HG03342 (cell line): ENCODE measurements around the gene LYAR.

Experiments used
- ATAC-seq: cut with Tn5 transposase; IDR thresholded peaks from one replicate; pipeline ENCODE4 v1.9.1; 2021; ENCODE audit warnings: mild to moderate bottlenecking, moderate library complexity; ENCODE audit not compliant: unreplicated experiment

The LYAR gene, protein sequence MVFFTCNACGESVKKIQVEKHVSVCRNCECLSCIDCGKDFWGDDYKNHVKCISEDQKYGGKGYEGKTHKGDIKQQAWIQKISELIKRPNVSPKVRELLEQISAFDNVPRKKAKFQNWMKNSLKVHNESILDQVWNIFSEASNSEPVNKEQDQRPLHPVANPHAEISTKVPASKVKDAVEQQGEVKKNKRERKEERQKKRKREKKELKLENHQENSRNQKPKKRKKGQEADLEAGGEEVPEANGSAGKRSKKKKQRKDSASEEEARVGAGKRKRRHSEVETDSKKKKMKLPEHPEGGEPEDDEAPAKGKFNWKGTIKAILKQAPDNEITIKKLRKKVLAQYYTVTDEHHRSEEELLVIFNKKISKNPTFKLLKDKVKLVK

DNA sequence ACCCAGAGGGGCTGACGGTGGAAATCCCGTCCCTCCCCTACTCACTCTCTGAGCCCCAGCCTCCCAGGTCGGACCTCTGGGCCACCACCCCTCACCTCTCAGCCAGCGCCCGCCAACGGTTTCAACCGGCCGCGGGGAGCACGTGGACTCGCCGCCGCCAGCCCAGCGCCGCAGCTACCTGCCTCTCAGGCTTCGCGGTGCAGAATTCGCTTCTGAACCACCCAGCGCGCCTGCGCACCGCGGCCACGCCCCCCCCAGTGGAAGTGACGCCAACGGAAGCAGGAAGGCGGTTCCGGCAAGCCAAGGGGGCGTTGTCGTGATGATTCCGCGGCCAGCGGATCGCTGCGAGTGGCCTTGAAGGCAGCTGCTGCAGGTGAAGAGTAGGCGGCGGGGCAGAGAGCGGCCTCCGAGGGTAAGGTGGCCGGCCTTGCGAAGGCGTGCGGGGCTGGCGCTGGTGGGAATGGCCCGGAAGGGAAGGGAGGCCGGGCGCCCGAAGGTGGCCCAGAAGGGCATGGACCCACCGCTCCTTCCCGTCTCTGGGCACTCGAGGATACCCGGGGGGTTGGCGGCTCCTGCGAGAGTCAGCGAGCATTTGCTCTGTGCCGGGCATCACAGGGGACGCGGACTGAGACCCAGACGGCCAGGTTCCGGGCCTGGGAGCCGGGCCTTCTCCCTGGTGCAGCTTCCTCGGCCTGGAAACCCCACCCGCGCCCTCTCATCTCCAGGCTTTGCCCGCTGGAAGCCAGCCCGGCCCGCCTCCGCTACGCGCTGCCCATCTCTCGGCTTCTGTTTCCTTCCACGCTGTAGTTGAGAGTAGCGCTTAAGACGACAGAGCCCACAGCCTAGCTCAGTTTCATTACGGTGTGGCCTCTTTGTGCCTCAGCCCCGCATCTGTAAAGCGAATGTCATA is at the start of gene LYAR, which contains the start of gene ZBTB49:
Gene LYAR, minus strand, starts transcription at position 214 of the 910 bp plus-strand sequence. CDS start 6,412 bp downstream, outside the sequence.
Gene ZBTB49, plus strand, starts transcription at position 311 of the 910 bp plus-strand sequence. CDS start 9,695 bp downstream, outside the sequence.
- peak; percentile 88 for ATAC-seq

GRCh38 chr4:4339504-4340085 is 49.6 kb upstream of the LYAR start:
- ATAC-seq, result no peak

DNA sequence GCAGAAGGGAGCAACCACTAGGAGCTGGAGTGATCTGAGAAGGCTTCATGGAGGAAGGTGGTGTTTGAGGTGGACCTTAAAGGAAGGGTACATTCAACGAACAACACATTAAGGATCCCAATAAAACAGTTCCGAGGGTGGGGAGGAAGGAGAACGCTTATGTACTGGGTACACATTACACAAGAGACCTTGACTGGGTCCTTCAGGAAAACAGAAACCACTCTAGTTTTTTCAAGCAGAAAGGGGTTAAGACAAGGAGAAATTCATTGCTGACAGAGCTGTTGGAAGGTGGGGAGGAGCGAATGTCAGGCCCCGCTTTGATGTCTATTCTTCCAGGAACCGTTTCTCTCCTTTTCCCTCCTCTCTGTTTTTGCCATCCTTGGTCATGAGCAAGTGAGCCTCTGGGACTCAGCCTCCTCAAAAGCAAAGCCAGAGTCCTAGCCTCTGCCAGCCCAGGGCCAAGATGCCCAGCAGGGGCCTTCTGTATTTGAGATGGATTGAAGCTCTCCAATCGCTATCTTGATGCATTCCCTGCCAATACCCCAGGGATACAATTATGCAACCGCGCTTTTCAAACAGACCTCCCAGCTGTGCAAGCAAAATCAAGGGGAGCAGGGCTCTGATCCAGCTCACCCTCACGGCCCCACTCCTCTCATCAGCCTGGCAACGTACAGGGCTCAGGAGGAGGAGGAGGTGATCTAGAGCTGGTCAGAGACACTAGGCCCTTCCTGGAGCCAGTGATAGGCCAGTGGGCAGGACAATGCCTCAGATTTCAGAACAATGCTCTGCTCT is 48.5 kb upstream of the LYAR start:
- no peak for ATAC-seq

DNA sequence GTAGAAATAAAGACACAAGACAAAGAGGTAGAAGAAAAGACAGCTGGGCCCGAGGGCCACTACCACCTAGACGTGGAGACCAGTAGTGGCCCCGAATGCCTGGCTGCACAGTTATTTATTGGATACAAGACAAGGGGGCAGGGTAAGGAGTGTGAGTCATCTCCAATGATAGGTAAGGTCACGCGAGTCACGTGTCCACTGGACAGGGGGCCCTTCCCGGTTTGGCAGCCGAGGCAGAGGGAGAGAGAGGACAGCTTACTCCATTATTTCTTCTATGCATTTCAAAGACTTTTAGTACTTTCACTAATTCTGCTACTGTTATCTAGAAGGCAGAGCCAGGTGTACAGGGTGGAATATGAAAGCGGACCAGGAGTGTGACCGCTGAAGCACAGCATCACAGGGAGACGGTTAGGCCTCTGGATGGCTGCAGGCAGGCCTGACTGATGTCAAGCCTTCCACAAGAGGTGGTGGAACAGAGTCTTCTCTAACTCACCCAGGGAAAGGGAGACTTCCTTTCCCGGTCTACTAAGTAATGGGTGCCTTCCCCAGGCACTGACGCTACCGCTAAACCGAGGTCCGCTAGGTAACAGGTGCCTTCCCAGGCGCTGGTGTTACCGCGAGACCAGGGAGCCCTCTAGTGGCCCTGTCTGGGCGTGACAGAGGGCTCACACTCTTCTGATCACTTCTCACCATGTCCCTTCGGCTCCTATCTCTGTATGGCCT is 45.0 kb upstream of the LYAR start:
- peak; percentile 86 for ATAC-seq

- no peak for ATAC-seq
These were observed 43.3 kb upstream of the LYAR start for GRCh38 chr4:4333265-4333706.

DNA sequence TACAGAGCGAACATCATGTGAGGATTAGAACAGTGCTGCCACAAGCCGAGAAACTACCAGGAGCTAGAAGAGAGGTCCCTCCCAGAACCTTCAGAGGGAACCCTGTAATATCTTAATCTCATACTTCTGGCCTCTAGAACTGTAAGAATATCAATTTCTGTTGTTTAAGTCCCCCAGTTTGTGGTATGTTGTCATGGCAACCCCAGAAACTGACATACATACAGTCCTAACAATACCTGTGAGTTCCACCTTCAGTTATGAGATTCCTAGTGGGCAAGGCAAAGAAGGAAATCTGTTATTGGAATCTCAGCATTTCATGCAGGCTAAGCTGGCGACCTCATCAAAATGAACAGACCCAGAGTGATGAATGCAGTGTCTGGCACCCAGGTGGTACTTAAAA is 42.6 kb upstream of the LYAR start:
- no peak for ATAC-seq

DNA sequence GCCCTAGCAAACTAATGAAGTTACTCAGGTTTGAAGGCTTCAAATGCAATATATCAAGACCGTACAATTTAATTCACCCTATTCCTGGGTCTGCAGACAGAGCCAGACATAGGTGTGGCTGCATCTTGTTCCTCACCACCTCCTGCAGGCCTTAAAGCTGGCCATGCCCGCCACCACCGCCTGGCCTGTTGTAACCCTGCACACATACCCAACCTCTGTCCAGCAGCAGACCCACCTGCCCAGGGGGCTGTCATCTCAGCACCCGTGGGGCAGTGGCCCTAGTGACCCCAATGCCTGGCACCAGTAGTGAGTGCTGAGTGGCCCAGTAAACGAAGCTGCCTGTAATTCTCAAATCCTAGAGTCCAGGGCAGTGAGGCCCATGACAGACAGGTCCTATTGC is 40.8 kb upstream of the LYAR start:
- no peak for ATAC-seq

- no peak for ATAC-seq
These were observed 39.5 kb upstream of the LYAR start for GRCh38 chr4:4329496-4329895.

GRCh38 chr4:4328840-4329239 is 38.9 kb upstream of the LYAR start:
- no peak for ATAC-seq

GRCh38 chr4:4328206-4328605 is 38.3 kb upstream of the LYAR start:
- no peak for ATAC-seq

- no peak for ATAC-seq
These were observed 37.7 kb upstream of the LYAR start for GRCh38 chr4:4327652-4328121.

DNA sequence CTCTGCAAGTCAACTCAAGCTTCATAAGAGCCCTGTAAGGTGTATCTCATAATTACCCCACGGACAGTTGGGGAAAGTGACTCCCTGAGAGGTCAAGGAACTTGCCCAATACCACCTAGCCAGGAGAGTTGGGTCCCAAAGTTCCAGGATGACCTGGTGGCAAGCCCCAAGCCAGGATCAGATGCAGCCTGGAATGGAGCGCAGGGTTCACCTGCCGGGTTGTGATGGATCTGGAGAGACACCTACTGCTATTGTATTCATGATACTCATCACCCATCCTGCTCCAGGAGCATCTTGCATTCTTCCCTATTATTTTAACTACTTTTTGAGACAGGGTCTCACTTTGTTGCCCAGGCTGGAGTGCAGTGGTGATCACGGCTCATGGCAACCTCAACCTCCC is 36.2 kb upstream of the LYAR start:
- ATAC-seq, result no peak

GRCh38 chr4:4325321-4325720 is 35.4 kb upstream of the LYAR start:
- ATAC-seq, result no peak

DNA sequence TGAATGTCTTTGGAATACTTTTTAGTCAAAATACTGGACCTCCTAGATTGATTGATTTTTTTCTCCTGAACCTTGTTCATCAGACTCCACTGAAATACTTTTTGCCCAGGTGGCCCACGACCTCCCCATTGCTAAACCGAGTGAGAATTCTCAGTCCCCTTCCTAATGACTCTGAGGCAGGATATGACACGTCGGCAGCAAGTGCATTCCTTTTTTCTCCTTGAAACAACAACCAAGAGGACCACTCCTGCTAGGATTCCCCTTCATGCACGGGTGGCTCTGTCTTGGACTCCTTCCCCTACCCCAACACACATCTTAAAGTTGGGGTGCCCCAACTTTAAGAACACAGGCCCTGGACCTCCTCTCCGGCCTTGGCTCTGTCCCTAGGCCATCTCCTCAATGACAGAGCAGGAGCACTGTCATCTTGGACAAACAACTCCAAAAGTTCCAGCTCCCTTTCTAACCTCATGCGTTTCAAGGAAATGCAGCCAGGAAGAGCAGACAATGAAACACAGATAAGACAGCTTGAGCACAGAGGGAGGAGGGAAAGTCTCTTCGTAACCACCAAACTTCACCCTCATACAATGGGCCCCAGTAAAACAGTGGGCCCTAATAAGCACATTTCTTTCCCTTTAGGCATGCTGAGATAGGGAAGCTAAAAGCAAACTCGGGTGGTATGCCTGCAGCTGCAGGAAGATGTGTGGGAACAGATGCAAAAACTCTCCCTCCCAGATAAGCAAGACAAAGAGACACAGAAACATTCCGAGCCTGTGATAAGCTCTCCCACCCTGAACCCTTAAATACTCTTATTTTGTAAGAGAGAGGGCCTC is 34.0 kb upstream of the LYAR start:
- no peak for ATAC-seq

- ATAC-seq, result no peak
These were observed 32.2 kb upstream of the LYAR start for GRCh38 chr4:4321951-4322688.

- no peak for ATAC-seq
These were observed 31.2 kb upstream of the LYAR start for GRCh38 chr4:4320951-4321714.

GRCh38 chr4:4320528-4320927 is 30.6 kb upstream of the LYAR start:
- no peak for ATAC-seq
